A673 (cell line): ENCODE data around the gene LEPROT. TPM values are rescaled to one million over a fixed set of nuclear protein-coding genes. Genes with fewer than 3 reads are reported as not detected.

Experiments
- BruUV-seq: library from RNA; stranded (reverse); fragments of 400-500 nt; replicated peaks from 2 replicates; lab custom pipeline; 2021; lab: Mats Ljungman, UMichigan
- CTCF ChIA-PET: fragments of 300-600 bp; sonication (Branson Sonifier 250); formaldehyde crosslinking; loops from one replicate; lab custom pipeline; 2022; ENCODE audit warnings: antibody characterized with exemption; lab: Charles Lee
- POLR2A ChIA-PET: fragments of 300-600 bp; sonication (Branson Sonifier 250); formaldehyde crosslinking; loops from one replicate; lab custom pipeline; 2022; ENCODE audit warnings: antibody characterized with exemption; ENCODE audit not compliant: low non-redundant PET; lab: Charles Lee
- DNase-seq: peaks from one replicate; pipeline ENCODE4 v3.0.0-alpha.2; 2015; ENCODE audit warnings: low spot score
- H3K27ac ChIP-seq: fragments of 200-600 bp; sonication (generic); 2 replicates; pipeline ENCODE4 v1.5.1; 2016; ENCODE audit warnings: mixed run types, low read depth, mild to moderate bottlenecking, mixed read lengths, antibody characterized with exemption, low read length; ENCODE audit not compliant: poor library complexity, severe bottlenecking
- H3K27me3 ChIP-seq: fragments of 200-600 bp; sonication (generic); replicated peaks from 2 replicates; pipeline ENCODE4 v1.6.1; 2017; ENCODE audit warnings: mixed run types, low read depth, mild to moderate bottlenecking, mixed read lengths, antibody characterized with exemption, low read length; ENCODE audit not compliant: insufficient read depth, poor library complexity
- H3K36me3 ChIP-seq: fragments of 200-600 bp; sonication (generic); 2 replicates; pipeline ENCODE4 v1.6.1; 2016; ENCODE audit warnings: mixed run types, mild to moderate bottlenecking, mixed read lengths, antibody characterized with exemption, low read length; ENCODE audit not compliant: insufficient read depth, poor library complexity, severe bottlenecking
- H3K4me1 ChIP-seq: fragments of 200-600 bp; sonication (generic); 2 replicates; pipeline ENCODE4 v1.6.1; 2017; ENCODE audit warnings: mixed run types, mild to moderate bottlenecking, mixed read lengths, antibody characterized with exemption, low read length; ENCODE audit not compliant: insufficient read depth, poor library complexity, severe bottlenecking
- H3K4me3 ChIP-seq: fragments of 200-600 bp; sonication (generic); 2 replicates; pipeline ENCODE4 v1.5.1; 2016; ENCODE audit warnings: low read depth, mixed run types, mild to moderate bottlenecking, mixed read lengths, low read length; ENCODE audit not compliant: poor library complexity, severe bottlenecking
- H3K9me3 ChIP-seq: fragments of 200-600 bp; sonication (generic); 2 replicates; pipeline ENCODE4 v1.6.1; 2016; ENCODE audit warnings: mixed run types, low read depth, mild to moderate bottlenecking, mixed read lengths, antibody characterized with exemption, low read length; ENCODE audit not compliant: poor library complexity, severe bottlenecking
- EZH2 ChIP-seq: fragments of 200-600 bp; sonication (generic); IDR thresholded peaks from 2 replicates; pipeline ENCODE4 v1.6.1; 2017; ENCODE audit warnings: borderline replicate concordance, low read depth, mild to moderate bottlenecking, mixed read lengths, antibody characterized with exemption, low read length; ENCODE audit not compliant: poor library complexity, severe bottlenecking
- intact Hi-C: fragments of 100-400 bp; cut with micrococcal nuclease; formaldehyde crosslinking; loops from one replicate; pipeline ENCODE4 v1.10.0; 2022; ENCODE audit not compliant: unreplicated experiment
- total RNA-seq: library from RNA; stranded (reverse); gene quantifications from 2 replicates; pipeline ENCODE4 v1.2.3, GENCODE V29; 2021
- TF ChIP-seq, protein P1 (sequence below): fragments of 300-800, 200-600 bp; sonication (generic); conservative IDR thresholded peaks from 2 replicates; pipeline ENCODE4 v1.5.1; 2017; ENCODE audit warnings: low read depth, mild to moderate bottlenecking, antibody characterized with exemption, low read length, moderate library complexity, mixed read lengths

The LEPROT gene
- total RNA-seq, 1 experiment from 2014 or later: 24.8 TPM

DNA sequence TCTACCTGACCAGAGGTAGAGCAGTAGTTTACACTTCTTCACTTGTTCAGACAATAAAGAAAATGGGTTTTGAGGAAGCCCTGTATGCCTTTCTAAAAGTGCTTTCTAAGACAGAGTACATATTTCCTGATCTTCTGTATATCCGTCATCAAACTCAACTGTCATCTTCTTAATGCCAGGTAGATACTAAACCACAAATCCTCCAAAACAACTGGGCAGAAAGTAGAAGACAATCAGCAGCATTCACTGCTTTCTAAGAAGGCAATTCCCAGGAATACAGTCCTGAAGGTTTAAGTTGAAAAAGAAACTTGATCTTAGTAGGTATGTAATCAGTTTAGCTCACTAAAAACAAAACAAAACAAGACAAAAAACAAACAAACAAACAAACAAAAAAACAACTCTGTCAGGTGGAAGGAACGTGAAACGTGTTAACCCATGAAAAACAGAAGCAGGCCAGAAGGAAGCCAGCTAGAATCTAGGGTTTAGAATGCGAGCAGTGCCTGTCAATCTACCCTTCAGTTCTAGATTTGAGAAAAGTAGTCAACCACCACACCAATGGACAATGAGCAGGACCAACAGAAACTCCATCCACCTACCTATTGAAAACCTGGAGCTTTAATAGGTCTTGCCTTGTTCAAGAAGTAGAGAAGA lies 59.2 kb downstream of the LEPROT start:
- no peak overlapping the region for H3K4me3 ChIP-seq
- H3K9me3 ChIP-seq: no peaks in the 10 kb centered on the region

DNA sequence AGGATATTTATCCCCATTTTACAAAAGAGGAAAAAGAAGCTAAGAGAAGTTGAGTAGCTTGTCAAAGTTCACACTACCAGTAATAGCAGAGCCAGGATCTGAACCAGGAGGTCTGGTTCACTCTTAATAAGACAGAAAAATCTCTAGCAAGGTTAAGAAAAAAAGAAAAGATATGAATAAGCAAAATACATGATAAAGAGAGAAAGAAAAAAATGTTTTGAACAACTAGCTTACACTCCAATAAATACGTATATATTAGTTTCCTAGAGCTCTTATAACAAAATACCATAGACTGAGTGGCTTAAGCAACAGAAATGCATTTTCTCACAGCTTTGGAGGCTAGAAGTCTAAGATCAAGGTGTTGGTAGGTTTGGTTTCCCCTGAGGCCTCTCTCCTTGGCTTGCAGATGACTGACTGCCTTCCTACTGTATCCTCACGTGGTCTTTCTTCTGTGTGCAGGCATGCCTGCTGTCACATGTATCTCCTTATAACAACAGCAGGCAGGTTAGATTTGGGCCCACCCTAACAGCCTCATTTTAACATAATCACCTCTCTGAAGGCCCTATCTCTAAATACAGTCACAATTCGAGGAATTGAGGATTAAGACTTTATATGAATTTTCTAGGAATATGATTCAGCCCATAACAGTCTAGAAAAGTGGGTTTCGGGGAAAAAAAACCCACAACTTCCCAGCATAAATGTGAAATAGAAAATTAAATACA lies 60.4 kb downstream of the LEPROT start:
- no peak for DNase-seq
- ChIA-PET POLR2A (no interaction called here), CTCF (no interaction called here)
- TF ChIP-seq, protein P1, sequence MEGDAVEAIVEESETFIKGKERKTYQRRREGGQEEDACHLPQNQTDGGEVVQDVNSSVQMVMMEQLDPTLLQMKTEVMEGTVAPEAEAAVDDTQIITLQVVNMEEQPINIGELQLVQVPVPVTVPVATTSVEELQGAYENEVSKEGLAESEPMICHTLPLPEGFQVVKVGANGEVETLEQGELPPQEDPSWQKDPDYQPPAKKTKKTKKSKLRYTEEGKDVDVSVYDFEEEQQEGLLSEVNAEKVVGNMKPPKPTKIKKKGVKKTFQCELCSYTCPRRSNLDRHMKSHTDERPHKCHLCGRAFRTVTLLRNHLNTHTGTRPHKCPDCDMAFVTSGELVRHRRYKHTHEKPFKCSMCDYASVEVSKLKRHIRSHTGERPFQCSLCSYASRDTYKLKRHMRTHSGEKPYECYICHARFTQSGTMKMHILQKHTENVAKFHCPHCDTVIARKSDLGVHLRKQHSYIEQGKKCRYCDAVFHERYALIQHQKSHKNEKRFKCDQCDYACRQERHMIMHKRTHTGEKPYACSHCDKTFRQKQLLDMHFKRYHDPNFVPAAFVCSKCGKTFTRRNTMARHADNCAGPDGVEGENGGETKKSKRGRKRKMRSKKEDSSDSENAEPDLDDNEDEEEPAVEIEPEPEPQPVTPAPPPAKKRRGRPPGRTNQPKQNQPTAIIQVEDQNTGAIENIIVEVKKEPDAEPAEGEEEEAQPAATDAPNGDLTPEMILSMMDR: no peak
- no peaks in the 10 kb centered on the region for H3K9me3 ChIP-seq
- intact Hi-C loops: no loop called here
- no TSS peak for BruUV-seq
- no peak overlapping the region for H3K27ac ChIP-seq
- H3K4me3 ChIP-seq: no peak overlapping the region
- H3K27me3 ChIP-seq: peaks cover 5% of the 10 kb centered on the region
- no peaks in the 10 kb centered on the region for H3K36me3 ChIP-seq
- no peaks in the 10 kb centered on the region for H3K4me1 ChIP-seq

More for the DNA sequence above, 59.2 kb downstream of the LEPROT start:
- peaks cover 5% of the 10 kb centered on the region for H3K27me3 ChIP-seq
- intact Hi-C loops: no loop called here
- POLR2A ChIA-PET: no interaction called here
- TF ChIP-seq, protein P1: no peak
- TF ChIP-seq EZH2: no peak
- no peak for DNase-seq
- H3K36me3 ChIP-seq: no peaks in the 10 kb centered on the region
- H3K4me1 ChIP-seq: no peaks in the 10 kb centered on the region
- CTCF ChIA-PET: interaction anchor here (0.7 kb wide), 1 partner anchor 24 kb away, joined by 5 read pairs; no protein-coding TSS in a partner anchor
- no TSS peak for BruUV-seq
- H3K27ac ChIP-seq: no peak overlapping the region

DNA sequence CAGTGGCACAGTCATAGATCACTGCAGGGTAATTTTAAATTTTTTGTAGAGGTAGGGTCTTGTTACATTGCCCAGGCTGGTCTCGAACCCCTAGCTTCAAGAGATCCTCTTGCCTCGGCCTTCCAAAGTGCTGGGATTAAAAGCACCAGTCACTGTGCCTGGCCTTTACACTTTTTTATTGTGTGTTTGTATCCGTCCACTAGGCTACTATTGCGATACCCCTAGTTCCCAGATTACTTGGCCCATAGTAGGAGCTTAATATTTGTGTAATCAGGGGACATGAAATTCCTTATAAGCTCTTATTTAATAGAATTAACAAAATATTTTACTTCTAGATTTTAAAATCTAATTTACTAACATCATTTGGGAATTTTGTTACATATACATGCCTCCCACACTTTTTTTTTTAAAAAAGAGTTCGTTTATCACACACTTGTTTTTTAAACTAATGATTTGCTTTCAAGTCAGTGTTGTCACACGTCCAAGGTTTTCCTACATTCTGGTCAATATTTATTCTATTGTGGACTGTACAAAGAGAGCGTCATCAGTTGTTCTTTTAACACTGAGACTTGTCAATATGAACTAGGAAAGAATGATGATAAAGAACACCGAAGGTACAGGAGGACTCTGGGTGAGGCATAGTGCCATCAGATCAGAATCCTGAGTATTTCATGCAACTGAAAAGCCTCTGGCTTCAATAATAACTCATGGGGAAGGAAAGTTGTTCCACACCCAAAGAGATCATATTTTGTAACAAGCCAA lies 63.7 kb downstream of the LEPROT start:
- ChIA-PET CTCF (no interaction called here), POLR2A (no interaction called here)
- no peak overlapping the region for H3K27ac ChIP-seq

More for the DNA sequence above, 63.7 kb downstream of the LEPROT start:
- TF ChIP-seq, protein P1: no peak
- no peak for TF ChIP-seq EZH2
- intact Hi-C loops: no loop called here
- Histone ChIP-seq H3K4me1 (no peaks in the 10 kb centered on the region), H3K36me3 (no peaks in the 10 kb centered on the region), H3K27me3 (peaks cover 1% of the 10 kb centered on the region), H3K9me3 (no peaks in the 10 kb centered on the region), H3K4me3 (no peak overlapping the region)
- DNase-seq: no peak
- BruUV-seq: no TSS peak

Other genes starting within 250 kb of the LEPROT start
- 1.1 and 1.3 TPM in 2 replicates for gene DNAJC6, start 111.1 kb upstream of the LEPROT start, total RNA-seq
- gene LEPR, start within 50 bp of the LEPROT start, total RNA-seq: 1.5 and 1.6 TPM in 2 replicates